Measurements from ENCODE around the gene SERINC5.

SERINC5 gene

GRCh38 chr5:80076131-80077050 lies 179.5 kb downstream of the SERINC5 start:
- Histone ChIP-seq H3K4me3 (no peak overlapping the region), H3K9me3 (ENCODE audit: low read depth, low read length) (no peaks in the 10 kb centered on the region), H3K27ac (no peak overlapping the region), H3K9ac (ENCODE audit: insufficient read length) (no peak overlapping the region), H3K36me3 (ENCODE audit: insufficient read depth, low read length) (no peaks in the 10 kb centered on the region)
- no peak for DNase-seq (ENCODE audit: low read depth, low spot score)
- TF ChIP-seq EZH2 (IDR thresholded peaks at IDR 0.05) (no peak), FOXP2 (optimal IDR thresholded peaks at IDR 0.05; ENCODE audit: control extremely low read depth, extremely low read length, insufficient read depth) (no peak), POLR2AphosphoS5 (IDR thresholded peaks at IDR 0.05; ENCODE audit: borderline replicate concordance, low read depth, low read length) (no peak)

- Histone ChIP-seq H3K4me3 (no peak overlapping the region), H3K27ac (no peak overlapping the region), H3K9ac (ENCODE audit: insufficient read length) (no peak overlapping the region), H3K9me3 (ENCODE audit: low read depth, low read length) (no peaks in the 10 kb centered on the region), H3K36me3 (ENCODE audit: insufficient read depth, low read length) (no peaks in the 10 kb centered on the region)
- no peak for DNase-seq (ENCODE audit: low read depth, low spot score)
- TF ChIP-seq FOXP2 (optimal IDR thresholded peaks at IDR 0.05; ENCODE audit: control extremely low read depth, extremely low read length, insufficient read depth): no peak
- TF ChIP-seq POLR2AphosphoS5 (IDR thresholded peaks at IDR 0.05; ENCODE audit: borderline replicate concordance, low read depth, low read length): no peak
- no peak for TF ChIP-seq EZH2 (IDR thresholded peaks at IDR 0.05)
These were observed 183.5 kb downstream of the SERINC5 start for GRCh38 chr5:80072103-80073073.

- H3K36me3 ChIP-seq (ENCODE audit: insufficient read depth, low read length): no peaks in the 10 kb centered on the region
- TF ChIP-seq EZH2 (IDR thresholded peaks at IDR 0.05) (no peak), FOXP2 (optimal IDR thresholded peaks at IDR 0.05; ENCODE audit: control extremely low read depth, extremely low read length, insufficient read depth) (no peak), POLR2AphosphoS5 (IDR thresholded peaks at IDR 0.05; ENCODE audit: borderline replicate concordance, low read depth, low read length) (no peak)
- no peak for DNase-seq (ENCODE audit: low read depth, low spot score)
- no peak overlapping the region for H3K27ac ChIP-seq
- H3K4me3 ChIP-seq: no peak overlapping the region
- H3K9me3 ChIP-seq (ENCODE audit: low read depth, low read length): no peaks in the 10 kb centered on the region
- H3K9ac ChIP-seq (ENCODE audit: insufficient read length): no peak overlapping the region
These were observed 184.3 kb downstream of the SERINC5 start for GRCh38 chr5:80071510-80072021.

GRCh38 chr5:80070338-80071056 lies 185.4 kb downstream of the SERINC5 start:
- peak overlapping the region; percentile 82; the same call in 1 of the 2 replicates for H3K27ac ChIP-seq
- H3K9me3 ChIP-seq (ENCODE audit: low read depth, low read length): no peaks in the 10 kb centered on the region
- no peak for TF ChIP-seq POLR2AphosphoS5 (IDR thresholded peaks at IDR 0.05; ENCODE audit: borderline replicate concordance, low read depth, low read length)
- no peak for TF ChIP-seq EZH2 (IDR thresholded peaks at IDR 0.05)
- no peak for TF ChIP-seq FOXP2 (optimal IDR thresholded peaks at IDR 0.05; ENCODE audit: control extremely low read depth, extremely low read length, insufficient read depth)
- H3K4me3 ChIP-seq: peak overlapping the region; percentile 52; the same call in 1 of the 2 replicates
- H3K36me3 ChIP-seq (ENCODE audit: insufficient read depth, low read length): no peaks in the 10 kb centered on the region
- H3K9ac ChIP-seq (ENCODE audit: insufficient read length): no peak overlapping the region
- DNase-seq (ENCODE audit: low read depth, low spot score): no peak

GRCh38 chr5:80069918-80070318 lies 185.9 kb downstream of the SERINC5 start:
- H3K9ac ChIP-seq (ENCODE audit: insufficient read length): peak overlapping the region; percentile 37
- no peak for DNase-seq (ENCODE audit: low read depth, low spot score)
- H3K9me3 ChIP-seq (ENCODE audit: low read depth, low read length): no peaks in the 10 kb centered on the region
- H3K36me3 ChIP-seq (ENCODE audit: insufficient read depth, low read length): no peaks in the 10 kb centered on the region
- peak overlapping the region; percentile 82 for H3K27ac ChIP-seq
- peak overlapping the region; percentile 52 for H3K4me3 ChIP-seq
- TF ChIP-seq EZH2 (IDR thresholded peaks at IDR 0.05) (no peak), POLR2AphosphoS5 (IDR thresholded peaks at IDR 0.05; ENCODE audit: borderline replicate concordance, low read depth, low read length) (no peak), FOXP2 (optimal IDR thresholded peaks at IDR 0.05; ENCODE audit: control extremely low read depth, extremely low read length, insufficient read depth) (no peak)

- DNase-seq (ENCODE audit: low read depth, low spot score): peak; percentile 83
- H3K4me3 ChIP-seq: peak overlapping the region; percentile 52
- H3K9me3 ChIP-seq (ENCODE audit: low read depth, low read length): no peaks in the 10 kb centered on the region
- H3K36me3 ChIP-seq (ENCODE audit: insufficient read depth, low read length): no peaks in the 10 kb centered on the region
- peak overlapping the region; percentile 37 for H3K9ac ChIP-seq (ENCODE audit: insufficient read length)
- H3K27ac ChIP-seq: peak overlapping the region; percentile 82
- TF ChIP-seq EZH2 (IDR thresholded peaks at IDR 0.05): no peak
- TF ChIP-seq FOXP2 (optimal IDR thresholded peaks at IDR 0.05; ENCODE audit: control extremely low read depth, extremely low read length, insufficient read depth): peak; percentile 77
These were observed 186.5 kb downstream of the SERINC5 start for GRCh38 chr5:80069251-80069800.

- peak overlapping the region; percentile 82 for H3K27ac ChIP-seq
- no peaks in the 10 kb centered on the region for H3K9me3 ChIP-seq (ENCODE audit: low read depth, low read length)
- no peak overlapping the region for H3K9ac ChIP-seq (ENCODE audit: insufficient read length)
- TF ChIP-seq POLR2AphosphoS5 (IDR thresholded peaks at IDR 0.05; ENCODE audit: borderline replicate concordance, low read depth, low read length) (no peak), EZH2 (IDR thresholded peaks at IDR 0.05) (no peak), FOXP2 (optimal IDR thresholded peaks at IDR 0.05; ENCODE audit: control extremely low read depth, extremely low read length, insufficient read depth) (no peak)
- H3K36me3 ChIP-seq (ENCODE audit: insufficient read depth, low read length): no peaks in the 10 kb centered on the region
- H3K4me3 ChIP-seq: peak overlapping the region; percentile 52
- no peak for DNase-seq (ENCODE audit: low read depth, low spot score)
These were observed 187.1 kb downstream of the SERINC5 start for GRCh38 chr5:80068775-80069174.
